ENCODE data around the gene SHANK1.

DNA sequence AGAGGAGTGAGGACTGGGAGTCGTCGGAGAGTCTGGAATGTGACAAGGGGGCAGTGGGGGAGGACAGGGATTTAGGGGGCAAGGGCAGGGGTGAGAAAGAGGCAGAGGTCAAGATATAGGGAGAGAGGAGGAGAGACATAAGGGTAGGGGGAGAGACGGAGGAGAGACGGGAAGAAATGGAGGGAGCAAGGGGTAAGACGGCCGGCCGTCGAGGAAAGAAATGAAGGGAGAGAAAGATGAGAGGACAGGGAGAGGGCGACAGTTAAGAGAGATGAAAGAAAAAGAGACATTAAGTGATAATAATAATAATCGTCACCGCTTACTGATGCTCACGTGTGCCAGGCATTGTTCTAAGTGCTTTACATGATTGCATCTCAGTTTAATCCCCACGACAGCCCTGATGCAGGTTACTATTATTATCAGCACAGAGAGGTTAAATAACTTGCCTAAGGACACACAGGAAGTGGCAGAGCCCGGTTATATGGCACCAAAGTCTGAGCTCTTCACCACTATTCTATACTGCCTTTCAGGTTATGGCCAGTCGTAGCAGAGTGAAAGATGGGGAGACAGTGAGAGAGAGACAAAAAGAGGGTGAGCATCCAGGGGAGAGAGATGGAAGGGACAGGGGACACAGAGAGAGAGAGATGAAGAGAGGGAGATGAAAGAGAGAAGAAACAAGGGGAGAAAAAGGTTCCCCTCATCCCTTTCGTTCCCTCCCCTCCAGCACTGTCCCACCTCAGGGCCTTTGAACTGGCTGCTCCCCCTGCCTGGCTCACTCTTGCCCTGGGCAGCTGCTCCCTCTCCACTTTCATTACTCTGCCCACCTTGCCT, 56.7 kb downstream of the SHANK1 start:
- no peak for TF ChIP-seq POLR2A (IDR thresholded peaks at IDR 0.05)
- TF ChIP-seq, protein P1, sequence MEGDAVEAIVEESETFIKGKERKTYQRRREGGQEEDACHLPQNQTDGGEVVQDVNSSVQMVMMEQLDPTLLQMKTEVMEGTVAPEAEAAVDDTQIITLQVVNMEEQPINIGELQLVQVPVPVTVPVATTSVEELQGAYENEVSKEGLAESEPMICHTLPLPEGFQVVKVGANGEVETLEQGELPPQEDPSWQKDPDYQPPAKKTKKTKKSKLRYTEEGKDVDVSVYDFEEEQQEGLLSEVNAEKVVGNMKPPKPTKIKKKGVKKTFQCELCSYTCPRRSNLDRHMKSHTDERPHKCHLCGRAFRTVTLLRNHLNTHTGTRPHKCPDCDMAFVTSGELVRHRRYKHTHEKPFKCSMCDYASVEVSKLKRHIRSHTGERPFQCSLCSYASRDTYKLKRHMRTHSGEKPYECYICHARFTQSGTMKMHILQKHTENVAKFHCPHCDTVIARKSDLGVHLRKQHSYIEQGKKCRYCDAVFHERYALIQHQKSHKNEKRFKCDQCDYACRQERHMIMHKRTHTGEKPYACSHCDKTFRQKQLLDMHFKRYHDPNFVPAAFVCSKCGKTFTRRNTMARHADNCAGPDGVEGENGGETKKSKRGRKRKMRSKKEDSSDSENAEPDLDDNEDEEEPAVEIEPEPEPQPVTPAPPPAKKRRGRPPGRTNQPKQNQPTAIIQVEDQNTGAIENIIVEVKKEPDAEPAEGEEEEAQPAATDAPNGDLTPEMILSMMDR (IDR thresholded peaks at IDR 0.05): no peak

Data from heart left ventricle (tissue), 13 donors.